Diencephalon (tissue), 1 donor: ENCODE results near the gene RNF25. TPM values are rescaled to one million over a fixed set of nuclear protein-coding genes. Genes with fewer than 3 reads are reported as not detected.

Experiments
- total RNA-seq: library from RNA; depleted of rRNA; stranded (reverse); fragments of >200 nt; gene quantifications from one replicate; pipeline ENCODE4 v1.2.3, GENCODE V29; 2014

The RNF25 gene
- 27.9 TPM for total RNA-seq

GRCh38 chr2:218671654-218672566 is at the start of gene RNF25, which contains the start of gene STK36:
RNF25 (minus strand) TSS chr2:218672002; CDS start chr2:218671970, 32 bp downstream.
STK36 (plus strand) TSS chr2:218672086; CDS start chr2:218672830, 744 bp downstream.

GRCh38 chr2:218710687-218711549 is 39.1 kb upstream of the RNF25 start, which contains the start of gene TTLL4:
TTLL4 (plus strand) TSS chr2:218710835; CDS start chr2:218737677, 26,842 bp downstream.

GRCh38 chr2:218659258-218659987 is 12.4 kb downstream of the RNF25 start, which contains the start of the genes BCS1L and ZNF142:
BCS1L (plus strand) TSS chr2:218659683; CDS start chr2:218660988, 1,305 bp downstream.
ZNF142 (minus strand) TSS chr2:218659623; CDS start chr2:218656429, 3,194 bp downstream.

Other genes with a start within 250 kb of the RNF25 start
- gene USP37, start 103.7 kb downstream of the RNF25 start, total RNA-seq = 31.6 TPM
- gene CNOT9, start 103.2 kb downstream of the RNF25 start, total RNA-seq = 39.4 TPM
- gene PLCD4, start 64.1 kb downstream of the RNF25 start, total RNA-seq = 1.4 TPM
- gene ZNF142, start 12.4 kb downstream of the RNF25 start, total RNA-seq = 15.5 TPM
- 26.5 TPM for gene BCS1L, start 12.3 kb downstream of the RNF25 start, total RNA-seq
- gene STK36, start 84 bp upstream of the RNF25 start, total RNA-seq = 34.1 TPM
- gene TTLL4, start 38.8 kb upstream of the RNF25 start, total RNA-seq = 17.5 TPM
- gene CYP27A1, start 110.1 kb upstream of the RNF25 start, total RNA-seq = 5.8 TPM
- gene PRKAG3, start 159.8 kb upstream of the RNF25 start, total RNA-seq = not detected
- gene WNT6, start 187.8 kb upstream of the RNF25 start, total RNA-seq = 0.23 TPM
- 0.46 TPM for gene WNT10A, start 208.8 kb upstream of the RNF25 start, total RNA-seq